H1 (cell line): ENCODE data around the gene TOP2A. TPM values are rescaled to one million over a fixed set of nuclear protein-coding genes. Genes with fewer than 3 reads are reported as not detected.

Experiments
- CTCF ChIA-PET: fragments of 300-600 bp; sonication (Branson Sonifier 250); formaldehyde crosslinking; loops from one replicate; lab custom pipeline; 2021; ENCODE audit not compliant: partially characterized antibody; lab: Charles Lee
- POLR2A ChIA-PET: fragments of 300-600 bp; sonication (Branson Sonifier 250); formaldehyde crosslinking; loops from one replicate; lab custom pipeline; 2021; ENCODE audit warnings: inconsistent platforms; ENCODE audit not compliant: partially characterized antibody; lab: Charles Lee
- DNase-seq, 2 experiments: peaks; one replicate each; pipeline versions ENCODE4 v3.0.0 to v3.0.0-alpha.2; 2010 to 2022; ENCODE audit warnings: low spot score in 2 of 2, low read depth in 1 of 2, mixed read lengths in 1 of 2
- FAIRE-seq: peaks from 2 replicates; lab custom pipeline; 2011; peaks lifted over from hg19 to GRCh38; lab: Jason Lieb, UNC
- H2AFZ ChIP-seq: 2 replicates; pipeline ENCODE4 v1.8.1; 2012; ENCODE audit warnings: low read length, inconsistent platforms
- H2AK5ac ChIP-seq: 2 replicates; pipeline ENCODE4 v1.6.1; 2013; ENCODE audit warnings: low read depth, low read length
- H2BK120ac ChIP-seq: replicated peaks from 2 replicates; pipeline ENCODE3; 2013; ENCODE audit warnings: low read depth, low read length, inconsistent platforms
- H2BK12ac ChIP-seq: 2 replicates; pipeline ENCODE4 v1.6.1; 2013; ENCODE audit warnings: low read depth, low read length
- H2BK15ac ChIP-seq: 2 replicates; pipeline ENCODE4 v1.6.1; 2013; ENCODE audit warnings: low read length
- H2BK20ac ChIP-seq: 2 replicates; pipeline ENCODE4 v1.6.1; 2013; ENCODE audit warnings: low read length
- H2BK5ac ChIP-seq: 2 replicates; pipeline ENCODE4 v1.6.1; 2013; ENCODE audit warnings: low read depth, low read length
- H3K14ac ChIP-seq: 2 replicates; pipeline ENCODE4 v1.6.1; 2013; ENCODE audit warnings: inconsistent platforms; ENCODE audit not compliant: insufficient read length
- H3K18ac ChIP-seq: 2 replicates; pipeline ENCODE4 v1.6.1; 2013; ENCODE audit warnings: low read length; ENCODE audit errors: extremely low read depth
- H3K23ac ChIP-seq: 2 replicates; pipeline ENCODE4 v1.6.1; 2013; ENCODE audit warnings: inconsistent platforms; ENCODE audit not compliant: insufficient read length
- H3K23me2 ChIP-seq: 2 replicates; pipeline ENCODE4 v1.6.1; 2013; ENCODE audit warnings: low read depth, low read length
- H3K27ac ChIP-seq: 2 replicates; pipeline ENCODE4 v1.6.1; 2011; ENCODE audit warnings: low read depth, low read length, inconsistent platforms
- H3K27me3 ChIP-seq, 4 experiments: replicated peaks in 1 of 4; 1 replicate in 1 of 4; 2 replicates in 3 of 4; pipeline versions ENCODE4 v1.6.1 to v1.8.1; 2011 to 2013; ENCODE audit warnings: low read length in 3 of 4, mild to moderate bottlenecking in 3 of 4, inconsistent platforms in 2 of 4, mixed read lengths in 2 of 4, moderate library complexity in 1 of 4; ENCODE audit not compliant: control insufficient read depth in 3 of 4, insufficient read depth in 3 of 4; ENCODE audit errors: extremely low read depth in 1 of 4
- H3K36me3 ChIP-seq, 4 experiments: 2 replicates each; pipeline versions ENCODE4 v1.6.1 to v1.8.1; 2011 to 2013; ENCODE audit warnings: mild to moderate bottlenecking in 4 of 4, low read length in 3 of 4, moderate library complexity in 2 of 4, control low read depth in 1 of 4, inconsistent platforms in 1 of 4; ENCODE audit not compliant: insufficient read depth in 4 of 4, control insufficient read depth in 2 of 4
- H3K4ac ChIP-seq: replicated peaks from 2 replicates; pipeline ENCODE3; 2013; ENCODE audit warnings: low read length, low read depth, mixed read lengths, inconsistent platforms; ENCODE audit not compliant: insufficient read length
- H3K4me1 ChIP-seq, 4 experiments: replicated peaks in 1 of 4; 1 replicate in 1 of 4; 2 replicates in 3 of 4; pipeline versions ENCODE4 v1.6.1 to v1.8.1; 2011 to 2013; ENCODE audit warnings: low read length in 3 of 4, inconsistent platforms in 2 of 4, mixed read lengths in 1 of 4; ENCODE audit not compliant: insufficient read depth in 4 of 4, control insufficient read depth in 3 of 4
- H3K4me2 ChIP-seq, 2 experiments: 2 replicates each; pipeline versions ENCODE4 v1.6.1 to v1.8.1; 2011 to 2013; ENCODE audit warnings: low read depth in 2 of 2, low read length in 2 of 2, control low read depth in 1 of 2, inconsistent platforms in 1 of 2, mild to moderate bottlenecking in 1 of 2; ENCODE audit not compliant: insufficient read depth in 1 of 2
- H3K4me3 ChIP-seq, 4 experiments: fragments of 200-600, 300-600 bp in 1 of 4; sonication (generic), shearing (Covaris generic), sonication (Bioruptor Twin) in 1 of 4; 2 replicates each; pipeline versions ENCODE4 v1.5.1 to v1.8.1; 2011 to 2016; ENCODE audit warnings: low read length in 4 of 4, low read depth in 3 of 4, control low read depth in 2 of 4, inconsistent platforms in 2 of 4, mild to moderate bottlenecking in 2 of 4, mixed read lengths in 1 of 4, moderate library complexity in 1 of 4; ENCODE audit not compliant: insufficient read depth in 2 of 4; ENCODE audit errors: extremely low read depth in 1 of 4
- H3K56ac ChIP-seq: replicated peaks from 2 replicates; pipeline ENCODE3; 2013; ENCODE audit warnings: low read depth, mild to moderate bottlenecking, mixed read lengths, low read length, inconsistent platforms; ENCODE audit not compliant: insufficient read length
- H3K79me1 ChIP-seq: 2 replicates; pipeline ENCODE4 v1.6.1; 2013; ENCODE audit warnings: low read depth, low read length, control low read depth
- H3K79me2 ChIP-seq, 2 experiments: 2 replicates each; pipeline versions ENCODE4 v1.6.1 to v1.8.1; 2012 to 2013; ENCODE audit warnings: low read length in 2 of 2, mild to moderate bottlenecking in 2 of 2, inconsistent platforms in 1 of 2; ENCODE audit not compliant: insufficient read depth in 2 of 2, control insufficient read depth in 1 of 2
- H3K9ac ChIP-seq, 4 experiments: replicated peaks in 1 of 4; 1 replicate in 1 of 4; 2 replicates in 3 of 4; pipeline versions ENCODE4 v1.6.1 to v1.8.1; 2011 to 2013; ENCODE audit warnings: low read depth in 3 of 4, low read length in 3 of 4, control low read depth in 2 of 4, mild to moderate bottlenecking in 2 of 4, moderate library complexity in 2 of 4, inconsistent platforms in 1 of 4; ENCODE audit errors: extremely low read depth in 1 of 4
- H3K9me3 ChIP-seq, 2 experiments: 2 replicates each; pipeline versions ENCODE4 v1.6.1 to v1.8.1; 2012 to 2013; ENCODE audit warnings: mild to moderate bottlenecking in 2 of 2, moderate library complexity in 2 of 2, control low read depth in 1 of 2, inconsistent platforms in 1 of 2, low read depth in 1 of 2, low read length in 1 of 2, mixed read lengths in 1 of 2; ENCODE audit not compliant: insufficient read depth in 2 of 2
- H4K20me1 ChIP-seq, 2 experiments: replicated peaks in 1 of 2; 2 replicates each; pipeline versions ENCODE3 to v1.8.1; 2011 to 2013; ENCODE audit warnings: inconsistent platforms in 2 of 2, low read length in 2 of 2, mild to moderate bottlenecking in 1 of 2; ENCODE audit not compliant: insufficient read depth in 2 of 2, control insufficient read depth in 1 of 2
- H4K5ac ChIP-seq: 2 replicates; pipeline ENCODE4 v1.6.1; 2013; ENCODE audit warnings: low read length, low read depth, mixed read lengths, inconsistent platforms; ENCODE audit not compliant: insufficient read length
- H4K8ac ChIP-seq: 2 replicates; pipeline ENCODE4 v1.8.0; 2013; ENCODE audit warnings: mild to moderate bottlenecking, moderate library complexity, low read length, inconsistent platforms; ENCODE audit not compliant: insufficient read depth; ENCODE audit errors: extremely low read depth
- H4K91ac ChIP-seq: replicated peaks from 2 replicates; pipeline ENCODE3; 2013; ENCODE audit warnings: low read length, mixed read lengths, inconsistent platforms; ENCODE audit not compliant: insufficient read length
- ATF2 ChIP-seq: IDR thresholded peaks from 2 replicates; pipeline ENCODE4 v1.6.1; 2012; ENCODE audit warnings: low read length, inconsistent platforms
- BCL11A ChIP-seq, 2 experiments: IDR thresholded peaks; one replicate each; pipeline ENCODE4 v1.6.1; 2011; ENCODE audit warnings: low read depth in 2 of 2, low read length in 2 of 2, mild to moderate bottlenecking in 2 of 2
- CHD2 ChIP-seq: IDR thresholded peaks from 2 replicates; pipeline ENCODE4 v1.6.1; 2012; ENCODE audit warnings: low read length, improper control_type of control experiment
- EGR1 ChIP-seq: IDR thresholded peaks from 2 replicates; pipeline ENCODE4 v1.6.1; 2011; ENCODE audit warnings: low read depth, low read length, borderline replicate concordance
- MAFK ChIP-seq: IDR thresholded peaks from 2 replicates; pipeline ENCODE4 v1.6.1; 2012; ENCODE audit warnings: low read depth, mild to moderate bottlenecking, improper control_type of control experiment, low read length
- MAX ChIP-seq: IDR thresholded peaks from 2 replicates; pipeline ENCODE4 v1.6.1; 2012; ENCODE audit warnings: inconsistent platforms
- RXRA ChIP-seq: IDR thresholded peaks from 2 replicates; pipeline ENCODE4 v1.6.1; 2011; ENCODE audit warnings: low read depth, mild to moderate bottlenecking, low read length, moderate library complexity; ENCODE audit not compliant: insufficient read depth
- SIN3A ChIP-seq, 2 experiments: IDR thresholded peaks in 1 of 2; conservative IDR thresholded peaks in 1 of 2; 2 replicates each; pipeline ENCODE4 v1.6.1; 2011 to 2012; ENCODE audit warnings: low read length in 2 of 2, improper control_type of control experiment in 1 of 2, low read depth in 1 of 2, mild to moderate bottlenecking in 1 of 2
- SP1 ChIP-seq: IDR thresholded peaks from 2 replicates; pipeline ENCODE4 v1.6.1; 2011; ENCODE audit warnings: low read depth, low read length
- SRF ChIP-seq: IDR thresholded peaks from 2 replicates; pipeline ENCODE4 v1.6.1; 2011; ENCODE audit warnings: mild to moderate bottlenecking, low read depth, low read length, moderate library complexity
- TAF7 ChIP-seq: optimal IDR thresholded peaks from 2 replicates; pipeline ENCODE3; 2011; ENCODE audit warnings: low read depth, mild to moderate bottlenecking, inconsistent platforms, low read length, moderate library complexity, borderline replicate concordance
- TBP ChIP-seq: IDR thresholded peaks from 2 replicates; pipeline ENCODE4 v1.6.1; 2011; ENCODE audit warnings: low read depth, low read length, improper control_type of control experiment
- WGBS, 2 experiments: shearing (Covaris generic) in 1 of 2; methylation state at CpG; one replicate each; pipeline versions ENCODE4 v1.1.6 to v1.1.7; 2013 to 2015; ENCODE audit warnings: low lambda C conversion rate in 2 of 2, mixed read lengths in 2 of 2, inconsistent platforms in 1 of 2, low coverage in 1 of 2, missing lambda C conversion rate in 1 of 2; ENCODE audit not compliant: insufficient replicate concordance in 2 of 2, insufficient coverage in 1 of 2, insufficient read length in 1 of 2; ENCODE audit errors: extremely low coverage in 1 of 2, missing lambda C conversion rate in 1 of 2; 5-methylcytosine and 5-hydroxymethylcytosine counted together
- polyA plus RNA-seq, 7 experiments: library from polyadenylated mRNA; depleted of rRNA in 3 of 7; stranded (reverse) in 5 of 7; unstranded in 2 of 7; fragments of >200 nt in 5 of 7; fragments of 200-250 nt in 2 of 7; gene quantifications; 1 replicate in 5 of 7; 2 replicates in 1 of 7; 4 replicates in 1 of 7; pipeline versions ENCODE4 v1.2.1 to v1.2.3, GENCODE V29; 2011 to 2013; ENCODE audit warnings: missing spikeins in 2 of 7, mixed read lengths in 2 of 7
- total RNA-seq: library from RNA; stranded (reverse); fragmentation: NEBNext Ultra II Directional; extraction: Animal tissue kit (Norgen Biotek cat#: 25700); gene quantifications from 2 replicates; pipeline ENCODE4 v1.2.1, GENCODE V29; 2021

The TOP2A gene
- total and polyA plus RNA-seq, 2 of the 8 experiments (the other 6 are each of a cell fraction or from before 2014, with no cell fraction given) = 83.1 to 291 TPM

GRCh38 chr17:40448213-40448638, 30.5 kb upstream of the TOP2A start:
- H4K8ac ChIP-seq = no peak overlapping the region
- H4K91ac ChIP-seq = no peak overlapping the region
- no peak overlapping the region for H3K27ac ChIP-seq
- H3K56ac ChIP-seq = no peak overlapping the region
- 90% methylated on average over 8 of the region's 8 CpGs; no CpG with 5 or more reads in 1 of the 2 experiments for WGBS, 2 experiments
- no peak overlapping the region for H3K14ac ChIP-seq
- H3K36me3 ChIP-seq = peaks cover 0 to 2% (median 0%) of the 10 kb centered on the region in 4 experiments; a peak in 1 of 8 replicates
- H2AK5ac ChIP-seq = no peak overlapping the region
- no peak overlapping the region for H2BK120ac ChIP-seq
- H3K4me1 ChIP-seq = peaks cover 5 to 22% (median 10%) of the 10 kb centered on the region in 4 experiments
- H3K4ac ChIP-seq = no peak overlapping the region
- ChIA-PET POLR2A (interaction anchor here (0.7 to 2.0 kb wide), 9 partner anchors 8 to 379 kb away, joined by 3 to 7 read pairs (median 4); no protein-coding TSS in a partner anchor), CTCF (interaction anchor here (0.6 to 34.1 kb wide), 18 partner anchors 1 to 1263 kb away, joined by 3 to 739 read pairs (median 4); partner anchors contain the start of genes GJD3 and IGFBP4)
- H3K4me2 ChIP-seq = no peak overlapping the region
- H3K27me3 ChIP-seq = no peaks in the 10 kb centered on the region; a peak in 1 of 7 replicates
- no peak overlapping the region for H2BK20ac ChIP-seq
- H4K20me1 ChIP-seq = peaks cover 2 to 4% of the 10 kb centered on the region in 2 experiments
- FAIRE-seq = no peak
- no peak overlapping the region for H3K4me3 ChIP-seq
- H2BK5ac ChIP-seq = no peak overlapping the region
- H3K79me1 ChIP-seq = peaks cover 11% of the 10 kb centered on the region
- no peak overlapping the region for H4K5ac ChIP-seq
- H3K79me2 ChIP-seq = peaks cover 0 to 54% of the 10 kb centered on the region in 2 experiments; a peak in 3 of 4 replicates
- H3K23me2 ChIP-seq = peaks cover 11% of the 10 kb centered on the region
- no peak overlapping the region for H3K9ac ChIP-seq
- H2BK15ac ChIP-seq = no peak overlapping the region
- no peaks in the 10 kb centered on the region for H3K9me3 ChIP-seq
- no peak overlapping the region for H2BK12ac ChIP-seq
- H3K18ac ChIP-seq = no peak overlapping the region
- no peak overlapping the region for H3K23ac ChIP-seq
- no peak overlapping the region for H2AFZ ChIP-seq
- DNase-seq = no peak
- TF ChIP-seq SRF (no peak), RXRA (no peak), ATF2 (no peak), SP1 (no peak), MAX (no peak), BCL11A (IDR thresholded peaks at IDR 0.05; ENCODE audit: low read depth in 2 of 2, low read length in 2 of 2) (no peak), CHD2 (no peak), SIN3A (conservative IDR thresholded peaks at IDR 0.05 in 1 of 2, IDR thresholded peaks at IDR 0.05 in 1 of 2; ENCODE audit: low read depth in 1 of 2, low read length in 2 of 2) (no peak), MAFK (no peak), TAF7 (no peak), EGR1 (no peak), TBP (no peak)
